Posterior vena cava (tissue), 2 donors: Measurements from ENCODE around the gene ERC1. TPM values are rescaled to one million over a fixed set of nuclear protein-coding genes. Genes with fewer than 3 reads are reported as not detected.
"Not testable (repeated sequence)": the region's sequence is repeated elsewhere in the genome, so short reads cannot be mapped to it uniquely, and the experiment has no call there.

ENCODE experiments used
- DNase-seq: peaks from one replicate; pipeline ENCODE4 v3.0.0-alpha.2; 2020; ENCODE audit warnings: low spot score
- intact Hi-C, 2 donors: fragments of 100-400 bp; cut with DNase I; formaldehyde crosslinking; loops; one replicate each; pipeline versions ENCODE4 v1.14.1 to v1.14.2; 2022 to 2023
- total RNA-seq, 2 donors: library from RNA; stranded (reverse); fragmentation: NEBNext Ultra II Directional; extraction: Animal tissue kit (Norgen Biotek cat#: 25700); gene quantifications; one replicate each; pipeline ENCODE4 v1.2.1, GENCODE V29; 2021
- donor health status: DM: yes; HTN: yes; CAD: no.
- donor health status: DM: yes; HTN: yes; CAD: no.

ERC1 gene
- total RNA-seq, 2 donors from 2014 or later, result 84.0 to 92.2 TPM

DNA sequence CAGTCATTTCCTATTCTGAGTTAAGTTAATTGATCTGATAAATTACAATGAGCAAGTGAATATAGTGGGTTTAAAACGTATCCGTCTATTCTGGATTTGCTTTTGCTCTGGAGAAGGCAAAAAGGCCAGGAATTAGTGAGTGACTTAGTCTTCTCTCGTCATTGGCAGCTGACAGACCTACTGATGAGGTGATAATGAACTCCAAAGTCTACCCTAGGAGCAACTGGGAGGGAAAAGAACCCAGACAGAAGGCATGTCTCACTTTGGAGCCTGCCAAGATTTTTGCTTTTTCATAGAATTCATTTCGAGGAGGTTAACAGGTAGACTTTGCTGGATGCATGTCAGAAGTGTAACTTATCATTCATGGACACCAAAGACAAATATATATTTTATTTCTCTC, 333.1 kb downstream of the ERC1 start:
- intact Hi-C loops, result no loop called here
- DNase-seq, result no peak

DNA sequence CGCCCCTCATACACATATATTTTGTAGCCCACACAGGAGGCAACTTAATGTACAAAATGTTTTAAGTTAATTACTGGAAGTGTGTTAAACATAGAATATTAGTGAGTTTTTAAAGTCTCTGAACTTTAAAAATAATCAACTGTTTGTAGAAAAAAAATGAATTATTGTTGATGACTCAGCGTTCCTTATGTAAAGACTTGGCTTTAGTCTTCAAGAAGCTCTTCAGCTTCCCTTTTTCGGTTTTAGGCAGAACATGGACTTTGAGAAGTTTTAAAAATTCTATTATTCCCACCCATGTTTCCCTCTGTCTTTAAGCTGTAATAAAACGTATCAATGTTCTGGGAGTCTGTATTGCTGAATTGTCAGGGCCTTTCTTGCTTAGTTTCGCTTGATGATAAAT, 333.9 kb downstream of the ERC1 start:
- no peak for DNase-seq
- intact Hi-C loops, result no loop called here

GRCh38 chr12:1325666-1326065, 334.6 kb downstream of the ERC1 start:
- no peak for DNase-seq
- intact Hi-C loops, result no loop called here

DNA sequence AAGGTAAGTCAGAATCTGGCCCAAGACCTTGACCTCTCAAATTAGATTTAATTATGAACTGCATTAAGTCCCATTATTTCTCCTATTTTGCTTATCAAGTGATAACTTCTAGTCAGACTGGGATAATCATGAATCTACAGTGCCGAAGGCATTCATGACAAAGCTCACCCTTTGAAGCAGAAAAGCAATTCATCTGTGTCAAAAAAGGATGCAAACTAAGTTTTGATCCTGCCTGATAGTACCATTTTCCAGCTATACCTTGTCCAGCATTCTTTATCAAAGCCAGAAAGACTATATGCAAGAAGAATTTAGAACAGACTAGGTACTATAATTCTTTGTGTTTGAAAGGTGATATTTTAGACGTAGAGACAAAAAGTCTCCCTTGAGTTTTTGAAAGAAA, 335.2 kb downstream of the ERC1 start:
- intact Hi-C loops, result no loop called here
- DNase-seq, result no peak

DNA sequence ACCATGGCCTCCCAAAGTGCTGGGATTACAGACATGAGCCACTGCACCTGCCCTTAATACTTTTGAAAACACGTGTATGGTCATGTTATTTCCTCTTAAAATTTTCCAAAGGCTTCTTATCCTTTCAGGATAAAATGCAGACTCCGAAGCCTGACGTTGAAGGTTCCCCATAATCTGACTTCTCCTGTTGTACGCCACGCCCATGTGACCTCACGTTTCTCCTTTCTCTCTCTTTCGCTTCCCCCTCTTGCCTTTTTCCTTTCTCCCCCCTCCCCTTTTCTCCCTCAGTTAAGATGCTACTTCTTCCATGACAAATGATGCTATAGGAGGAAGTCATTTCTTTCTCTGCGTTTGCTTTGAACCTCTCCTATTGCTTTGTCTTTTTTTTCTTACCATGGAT, 337.4 kb downstream of the ERC1 start:
- intact Hi-C loops, result no loop called here
- DNase-seq, result no peak

GRCh38 chr12:1329784-1330476, 338.9 kb downstream of the ERC1 start:
- no peak for DNase-seq
- intact Hi-C loops, result no loop called here

DNA sequence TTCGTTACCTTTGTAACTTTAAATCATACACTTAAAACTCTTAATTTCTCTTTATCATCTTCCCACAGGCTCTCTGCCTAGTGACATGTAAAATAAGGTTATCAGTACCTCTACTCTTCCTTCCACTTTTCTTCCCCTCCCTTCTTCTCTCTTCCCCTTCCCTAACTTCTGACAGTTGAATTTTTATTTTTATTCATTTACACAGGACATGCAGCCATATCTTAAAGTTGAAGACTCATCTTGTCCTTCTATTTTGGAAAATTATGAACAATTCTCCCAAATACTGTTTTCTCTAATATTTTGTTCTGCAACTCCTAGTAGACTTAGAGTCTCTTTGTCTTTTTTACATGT, 339.4 kb downstream of the ERC1 start:
- intact Hi-C loops, result no loop called here
- DNase-seq, result no peak

DNA sequence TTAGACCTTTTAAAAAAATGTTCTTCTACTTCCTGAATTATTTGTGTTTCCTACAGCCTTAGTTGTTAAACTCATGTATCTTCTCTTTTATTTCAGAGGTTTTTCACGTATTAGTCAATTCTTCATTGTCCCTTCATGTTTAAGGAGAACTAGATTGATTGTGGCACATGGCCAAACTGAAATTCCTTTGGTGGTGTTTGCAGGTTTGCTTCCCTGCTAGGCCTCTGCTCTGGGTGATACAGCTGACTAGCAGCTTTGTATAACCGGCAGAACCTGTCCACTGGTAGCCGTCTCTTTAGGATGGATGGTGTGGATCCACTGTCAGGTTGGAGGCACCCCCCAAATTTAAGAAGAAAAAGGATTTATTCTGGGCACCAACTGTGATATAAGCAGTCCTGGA, 341.3 kb downstream of the ERC1 start:
- intact Hi-C loops, result no loop called here
- no peak for DNase-seq

DNA sequence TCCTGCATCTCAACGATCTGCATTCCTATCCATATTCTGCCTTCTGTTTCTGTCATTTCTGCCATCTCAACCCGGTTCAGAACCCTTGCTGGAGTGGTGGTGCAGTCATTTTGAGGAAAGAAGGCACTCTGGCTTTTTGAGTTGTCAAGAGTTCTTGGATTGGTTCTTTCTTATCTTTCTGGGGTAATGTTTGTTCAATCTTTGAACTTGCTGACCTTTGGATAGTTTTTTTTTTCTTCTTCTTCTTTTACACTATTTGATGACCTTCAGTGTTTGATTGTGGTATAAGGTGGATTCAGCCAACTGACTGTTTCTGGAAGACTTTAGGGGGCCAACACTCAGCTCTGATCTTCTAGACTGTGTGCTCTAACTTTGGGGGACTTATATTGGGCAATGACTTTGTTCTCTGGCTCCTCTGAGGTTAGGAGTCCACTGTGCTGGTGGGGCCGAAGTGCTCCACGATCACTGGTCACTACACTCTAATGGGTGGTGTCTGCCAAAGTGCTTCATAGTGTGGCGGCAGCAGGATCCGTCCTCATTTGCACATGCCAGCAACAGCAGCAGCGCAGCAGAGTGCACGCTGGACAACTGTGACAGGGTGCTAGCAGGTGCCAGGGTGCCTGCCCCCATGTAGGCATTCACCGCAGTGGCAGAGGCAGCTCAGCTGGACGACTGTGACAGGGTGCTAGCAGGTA, 347.6 kb downstream of the ERC1 start:
- intact Hi-C loops, result no loop called here
- DNase-seq, result no peak

GRCh38 chr12:1339178-1339541, 348.1 kb downstream of the ERC1 start:
- DNase-seq, intact Hi-C loops: not testable (repeated sequence)

DNA sequence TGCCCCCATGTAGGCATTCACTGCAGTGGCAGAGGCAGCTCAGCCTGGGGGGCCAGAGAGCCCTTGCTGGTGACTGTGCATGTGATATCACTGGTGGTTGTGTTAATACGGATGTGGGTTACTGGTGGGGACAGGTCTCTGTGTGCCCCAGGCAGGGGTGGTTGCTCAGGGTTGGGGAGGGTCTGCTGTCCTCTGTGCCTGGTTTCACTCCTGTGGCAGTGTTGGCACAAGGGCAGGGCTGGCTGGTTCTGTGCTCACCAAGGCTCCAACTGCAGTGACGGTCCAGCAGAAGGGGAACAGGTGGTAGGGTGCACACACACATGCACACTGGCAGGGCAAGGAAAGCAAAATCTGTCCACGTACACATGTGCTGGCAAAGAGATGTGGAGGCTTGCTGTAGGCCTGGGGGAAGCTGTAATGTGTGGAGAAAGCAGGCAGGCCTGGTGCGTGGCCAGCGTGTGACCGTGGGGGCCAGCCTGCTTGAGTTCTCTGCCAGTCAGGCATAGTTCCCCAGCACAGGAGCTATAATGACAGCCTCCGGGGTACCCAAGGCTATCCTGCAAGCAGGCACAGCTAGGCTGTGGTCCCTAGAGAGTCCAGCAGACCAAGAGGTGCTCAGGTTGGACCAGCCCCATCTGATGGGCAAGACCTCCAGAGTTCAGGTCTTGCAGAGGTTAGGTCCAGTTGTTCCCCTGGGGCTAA, 348.7 kb downstream of the ERC1 start:
- DNase-seq, result no peak
- intact Hi-C loops, result no loop called here

- intact Hi-C loops, DNase-seq: not testable (repeated sequence)
These were observed 350.2 kb downstream of the ERC1 start for GRCh38 chr12:1341270-1341669.

GRCh38 chr12:1343422-1343821, 352.4 kb downstream of the ERC1 start:
- no peak for DNase-seq
- intact Hi-C loops, result no loop called here

DNA sequence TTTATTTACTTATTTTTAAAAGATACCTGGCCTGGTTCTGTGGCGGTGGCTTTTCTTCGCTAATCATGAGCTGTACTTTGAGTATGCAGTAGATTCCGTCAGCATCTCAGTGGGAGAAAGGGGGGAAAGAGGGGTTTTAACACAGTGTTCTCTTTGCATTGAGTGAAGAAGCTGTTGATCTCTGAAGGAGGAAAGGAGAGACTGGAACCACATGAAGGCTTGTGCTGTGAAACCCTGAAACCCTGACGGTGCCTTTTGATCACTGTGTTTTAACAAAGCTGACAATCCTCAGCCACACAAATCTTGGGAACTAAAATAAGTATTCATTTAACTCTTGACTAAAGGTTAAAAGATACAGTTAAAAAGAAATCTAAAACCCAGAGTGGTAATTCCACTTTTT, 353.2 kb downstream of the ERC1 start:
- DNase-seq, result no peak
- intact Hi-C loops, result no loop called here

GRCh38 chr12:1346126-1346525, 355.1 kb downstream of the ERC1 start:
- intact Hi-C loops, result no loop called here
- no peak for DNase-seq

- no peak for DNase-seq
- intact Hi-C loops, result no loop called here
These were observed 356.3 kb downstream of the ERC1 start for GRCh38 chr12:1347294-1347693.

DNA sequence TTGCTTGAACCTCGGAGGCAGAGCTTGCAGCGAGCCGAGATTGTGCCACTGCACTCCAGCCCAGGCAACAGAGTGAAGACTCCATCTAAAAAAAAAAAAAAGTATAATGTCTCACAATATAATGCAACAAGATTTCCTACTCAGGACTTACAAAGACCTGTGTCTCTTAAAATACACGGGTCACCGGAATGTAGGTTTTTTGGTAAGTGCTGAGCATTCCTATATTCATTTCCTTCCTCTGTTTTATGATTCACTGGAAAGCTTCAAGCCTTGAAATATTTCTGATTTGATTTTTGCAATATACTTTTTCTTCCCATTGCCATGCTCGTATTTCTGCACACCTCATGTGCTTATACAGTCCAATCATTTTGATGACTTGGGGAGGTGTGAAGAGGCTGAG, 357.6 kb downstream of the ERC1 start:
- no peak for DNase-seq

DNA sequence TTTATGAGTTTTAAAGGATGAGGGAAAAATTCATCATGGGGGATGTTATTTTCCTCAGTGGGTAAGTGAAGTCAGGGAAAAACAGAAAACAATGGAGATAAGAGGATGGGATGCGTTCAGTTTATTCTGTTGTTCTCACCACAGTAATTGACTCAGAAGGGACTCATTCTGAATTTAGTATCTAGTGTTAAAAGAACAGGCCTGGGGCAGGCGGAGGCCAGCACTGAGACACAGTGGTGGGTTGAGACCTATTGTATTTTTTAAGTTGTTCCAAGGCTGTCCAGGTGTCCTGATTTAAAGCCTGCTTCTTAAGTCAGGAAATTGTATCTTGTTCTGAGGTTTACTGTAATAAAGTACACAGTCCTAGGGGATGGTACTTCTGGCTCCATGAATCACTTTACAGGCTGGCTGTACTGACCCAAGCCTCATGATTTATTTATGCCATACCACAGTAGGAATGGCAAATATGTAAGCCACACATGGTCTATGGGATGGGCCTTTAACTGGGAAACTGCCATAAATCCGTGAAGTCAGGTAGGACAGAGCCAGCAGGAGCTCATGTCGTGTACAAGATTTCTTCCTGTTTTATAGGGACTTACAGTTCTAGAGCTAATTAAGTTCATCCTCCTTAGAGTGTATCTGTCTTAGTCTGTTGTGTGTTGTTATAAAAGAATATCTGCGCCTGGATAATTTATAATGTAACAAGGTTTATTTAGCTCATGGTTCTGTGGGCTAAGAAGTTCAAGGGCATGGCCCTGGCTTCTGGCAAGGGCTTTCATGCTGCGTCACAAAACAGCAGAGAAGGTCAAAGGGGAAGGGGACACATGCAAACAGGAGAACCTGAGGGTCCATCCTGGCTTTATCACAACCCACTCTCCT, 359.3 kb downstream of the ERC1 start:
- intact Hi-C loops, result no loop called here
- DNase-seq, result no peak

More for the DNA sequence above, 357.6 kb downstream of the ERC1 start:
- intact Hi-C loops, result no loop called here

GRCh38 chr12:1350934-1351240, 359.9 kb downstream of the ERC1 start:
- intact Hi-C loops, result no loop called here
- no peak for DNase-seq

GRCh38 chr12:1351926-1352325, 360.9 kb downstream of the ERC1 start:
- intact Hi-C loops, result no loop called here
- DNase-seq, result no peak
